ENCODE measurements around the gene TSPEAR.
"Not testable (repeated sequence)": the region's sequence is repeated elsewhere in the genome, so short reads cannot be mapped to it uniquely, and the experiment has no call there.

TSPEAR gene

GRCh38 chr21:44606495-44606894 lies 104.9 kb downstream of the TSPEAR start:
- DNase-seq (ENCODE audit: low read depth in 3 of 3), result no peak

- DNase-seq (ENCODE audit: low read depth in 3 of 3), result no peak
These were observed 107.5 kb downstream of the TSPEAR start for GRCh38 chr21:44603911-44604310.

- DNase-seq (ENCODE audit: low read depth in 3 of 3), result no peak
These were observed 108.1 kb downstream of the TSPEAR start for GRCh38 chr21:44603109-44603875.

DNA sequence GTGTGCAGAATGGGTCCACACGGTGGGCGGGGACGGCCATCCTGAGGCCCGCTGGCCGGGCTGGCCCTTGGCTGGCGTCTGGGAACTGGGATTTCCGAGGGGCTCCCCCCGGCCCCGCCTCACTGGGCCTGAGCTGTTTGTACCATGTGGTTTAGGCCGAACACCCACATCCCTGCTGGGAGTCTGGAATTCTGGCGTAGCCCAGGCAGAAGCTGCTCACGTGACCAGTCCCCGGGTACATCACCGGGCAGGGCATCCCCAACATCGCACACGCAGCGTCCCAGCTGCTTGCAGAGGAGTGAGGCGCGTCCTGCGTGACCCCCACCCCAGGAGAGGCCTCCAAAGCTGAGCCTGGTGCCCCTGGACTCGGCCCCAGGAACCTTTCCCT lies 108.9 kb downstream of the TSPEAR start:
- no peak for DNase-seq (ENCODE audit: low read depth in 3 of 3)

DNA sequence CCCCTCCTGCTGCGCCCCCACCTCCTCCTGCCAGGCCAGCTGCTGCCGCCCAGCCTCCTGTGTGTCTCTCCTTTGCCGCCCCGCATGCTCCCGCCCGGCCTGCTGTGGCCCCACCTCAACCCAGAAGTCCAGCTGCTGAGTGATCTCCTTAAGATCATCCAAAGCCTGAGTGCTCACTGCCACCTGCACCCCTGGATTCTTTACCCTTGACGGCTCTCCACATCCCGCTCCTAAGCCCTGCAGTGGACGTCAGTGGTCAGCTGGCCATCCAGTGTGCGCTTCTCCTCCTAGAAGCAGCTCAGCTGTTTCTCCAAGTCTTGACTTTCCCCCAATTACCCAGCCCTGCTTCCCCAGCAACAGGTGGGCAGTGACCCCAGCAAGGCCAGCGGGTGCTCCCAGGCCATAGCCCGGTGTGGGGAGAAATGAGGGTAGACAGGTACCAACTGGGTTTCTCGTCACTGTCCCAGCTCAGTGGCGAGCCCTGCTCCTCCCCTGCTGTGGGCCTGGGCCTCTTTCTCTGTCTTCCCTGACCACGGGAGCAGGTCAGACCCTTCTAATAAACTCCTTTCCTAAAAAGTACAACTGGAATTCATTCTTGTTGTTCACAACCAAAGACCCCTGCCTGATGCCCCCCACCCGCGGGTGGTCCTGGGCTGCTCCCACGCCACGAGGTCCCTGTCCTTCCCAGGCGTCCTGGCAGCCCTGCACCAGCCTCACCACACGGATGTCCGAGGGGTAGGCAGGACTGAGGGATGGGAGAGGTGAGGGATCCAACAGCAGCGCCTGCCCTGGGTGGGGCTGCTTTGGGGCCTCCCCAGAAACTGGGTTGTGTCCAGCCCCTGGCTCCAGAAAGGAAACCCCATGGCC lies 109.5 kb downstream of the TSPEAR start:
- no peak for DNase-seq (ENCODE audit: low read depth in 3 of 3)

GRCh38 chr21:44601091-44601490 lies 110.3 kb downstream of the TSPEAR start:
- not testable (repeated sequence) for DNase-seq (ENCODE audit: low read depth in 3 of 3)

DNA sequence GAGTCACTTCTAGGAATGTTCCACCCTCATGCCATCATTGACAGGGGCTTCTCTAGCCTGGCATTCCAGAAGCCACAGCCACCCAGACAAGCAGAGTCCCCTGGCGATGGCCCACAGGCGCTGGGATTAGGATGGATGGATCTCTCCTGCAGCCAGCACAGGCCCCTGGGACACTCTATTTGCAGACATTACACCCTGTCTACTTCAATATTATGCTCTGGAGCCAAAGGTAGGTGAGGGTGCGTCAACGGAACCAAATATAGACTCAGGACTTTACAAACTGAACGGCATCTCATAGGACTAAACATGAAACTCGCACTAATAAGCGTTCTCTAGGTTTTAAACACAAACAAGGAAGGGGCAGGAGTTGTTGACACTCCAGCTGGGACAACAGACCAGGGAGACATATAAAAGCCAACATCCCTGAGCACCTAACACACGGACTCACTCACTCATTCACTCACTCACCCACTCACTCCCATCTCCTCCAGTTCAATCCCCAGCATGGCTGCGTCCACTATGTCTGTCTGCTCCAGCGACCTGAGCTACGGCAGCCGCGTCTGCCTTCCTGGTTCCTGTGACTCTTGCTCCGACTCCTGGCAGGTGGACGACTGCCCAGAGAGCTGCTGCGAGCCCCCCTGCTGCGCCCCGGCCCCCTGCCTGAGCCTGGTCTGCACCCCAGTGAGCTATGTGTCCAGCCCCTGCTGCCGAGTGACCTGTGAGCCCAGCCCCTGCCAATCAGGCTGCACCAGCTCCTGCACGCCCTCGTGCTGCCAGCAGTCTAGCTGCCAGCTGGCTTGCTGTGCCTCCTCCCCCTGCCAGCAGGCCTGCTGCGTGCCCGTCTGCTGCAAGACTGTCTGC lies 111.0 kb downstream of the TSPEAR start, which contains the start of gene KRTAP10-7:
Gene KRTAP10-7, plus strand, starts transcription at position 480 of the 861 bp plus-strand sequence. Its CDS starts 25 bp downstream, at position 505.
- DNase-seq (ENCODE audit: low read depth in 3 of 3), result not testable (repeated sequence)

DNA sequence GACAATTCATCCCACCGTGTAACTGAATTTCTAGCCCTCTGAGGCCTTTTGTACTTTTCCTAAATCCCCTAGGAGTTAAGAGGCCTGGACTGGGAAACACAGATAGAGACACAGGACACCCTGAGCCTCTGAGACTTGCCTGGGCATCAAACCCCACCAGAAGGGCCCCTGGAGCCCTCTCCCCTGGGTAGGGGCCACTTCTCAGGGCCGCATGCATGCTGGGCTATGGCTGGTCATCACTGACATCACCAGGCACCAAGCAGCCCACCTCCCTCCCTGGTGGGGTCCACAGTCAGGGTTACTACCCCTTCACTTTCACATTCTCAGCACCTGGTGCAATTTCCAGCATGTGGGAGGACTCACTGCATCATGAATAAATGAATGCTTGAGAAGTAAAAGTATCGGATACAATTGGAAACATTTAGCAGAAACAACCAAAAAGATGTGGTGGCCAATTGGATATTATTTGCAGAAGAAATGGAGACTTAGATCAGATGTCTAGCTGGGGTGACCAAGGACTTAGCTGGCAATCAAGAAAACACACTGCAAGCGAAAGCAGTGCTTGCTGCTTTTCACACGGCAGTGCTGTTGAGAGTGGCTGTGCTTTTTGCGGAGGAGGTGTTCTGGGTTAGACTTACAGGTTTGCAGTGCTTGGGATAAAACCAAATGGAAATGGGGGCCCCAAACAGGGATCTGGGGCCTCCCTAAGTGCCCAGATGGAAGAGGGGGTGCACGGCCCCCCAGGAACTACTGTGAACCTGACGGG lies 111.9 kb downstream of the TSPEAR start:
- DNase-seq (ENCODE audit: low read depth in 3 of 3), result no peak

DNA sequence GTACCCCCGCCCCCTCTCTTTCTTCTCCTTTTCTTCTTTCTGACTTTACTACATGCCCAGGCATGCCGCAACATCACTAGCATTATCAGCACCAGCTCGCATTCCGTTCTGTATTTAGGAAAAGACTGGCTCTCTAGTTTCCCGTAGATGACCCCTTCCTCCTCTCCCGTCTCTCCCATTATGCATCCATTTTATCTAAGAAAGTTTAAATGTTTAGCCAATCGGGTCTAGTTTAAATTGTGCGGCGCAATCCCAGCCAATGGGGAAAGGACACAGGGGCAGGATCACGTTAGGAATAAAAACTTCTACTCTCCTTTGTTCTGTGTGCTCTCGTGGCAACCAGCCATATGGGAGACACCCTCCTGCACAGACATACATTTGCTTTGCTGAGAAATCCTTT lies 113.3 kb downstream of the TSPEAR start:
- no peak for DNase-seq (ENCODE audit: low read depth in 3 of 3)

- no peak for DNase-seq (ENCODE audit: low read depth in 3 of 3)
These were observed 115.2 kb downstream of the TSPEAR start for GRCh38 chr21:44596068-44596725.

GRCh38 chr21:44595524-44595923 lies 115.8 kb downstream of the TSPEAR start:
- DNase-seq (ENCODE audit: low read depth in 3 of 3), result no peak

DNA sequence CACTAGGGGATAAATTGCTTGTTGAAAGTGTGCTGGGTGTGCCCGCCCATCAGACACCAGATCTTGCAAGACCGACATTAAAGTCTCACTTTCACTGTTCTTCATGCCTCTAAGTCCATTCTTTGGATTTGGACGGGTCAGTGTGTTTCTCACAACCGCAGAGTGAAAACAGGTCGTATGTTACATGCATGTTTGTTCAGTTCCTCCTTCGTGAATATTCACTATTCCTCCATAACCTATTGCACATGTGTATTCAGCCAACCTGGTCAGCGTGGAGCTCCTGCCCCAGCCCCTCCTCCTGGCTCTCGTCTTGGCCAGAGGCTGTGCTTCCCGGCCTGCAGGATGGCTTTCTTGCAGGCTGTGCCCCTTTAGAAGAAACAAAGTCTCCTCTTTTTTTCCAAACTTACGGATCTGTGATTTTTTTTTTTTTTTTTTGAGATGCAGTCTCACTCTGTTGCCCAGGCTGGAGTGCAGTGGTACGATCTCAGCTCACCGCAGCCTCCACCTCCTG lies 116.9 kb downstream of the TSPEAR start:
- no peak for DNase-seq (ENCODE audit: low read depth in 3 of 3)

GRCh38 chr21:44593598-44594405 lies 117.6 kb downstream of the TSPEAR start:
- no peak for DNase-seq (ENCODE audit: low read depth in 3 of 3)

- DNase-seq (ENCODE audit: low read depth in 3 of 3), result no peak
These were observed 118.7 kb downstream of the TSPEAR start, which contains the start of gene KRTAP10-6 for GRCh38 chr21:44592446-44593311. KRTAP10-6 (minus strand) TSS chr21:44592505; CDS start chr21:44592484, 21 bp downstream.

- DNase-seq (ENCODE audit: low read depth in 3 of 3), result not testable (repeated sequence)
These were observed 119.6 kb downstream of the TSPEAR start for GRCh38 chr21:44591801-44592130.

GRCh38 chr21:44590897-44591800 lies 120.2 kb downstream of the TSPEAR start:
- not testable (repeated sequence) for DNase-seq (ENCODE audit: low read depth in 3 of 3)

DNA sequence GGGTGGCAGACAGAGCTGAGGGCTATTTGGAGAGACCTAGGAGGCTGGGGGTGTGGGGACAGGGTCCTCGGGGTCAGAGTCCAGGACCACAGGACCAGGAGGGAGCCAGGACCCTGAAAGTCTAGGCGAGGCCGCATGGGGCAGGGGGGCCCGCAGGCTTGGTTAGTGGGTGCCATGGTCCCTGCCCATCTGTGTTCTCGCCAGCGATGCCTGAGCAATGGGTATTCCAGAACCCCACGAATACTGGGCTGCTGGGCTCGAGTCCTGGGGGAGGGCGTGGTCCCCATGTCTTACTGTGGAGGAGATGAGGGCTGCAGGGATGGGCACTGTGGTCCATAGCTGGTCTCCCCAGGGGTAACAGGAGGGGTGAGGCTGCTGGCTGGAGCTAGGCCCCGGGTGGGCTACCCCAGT lies 121.1 kb downstream of the TSPEAR start:
- no peak for DNase-seq (ENCODE audit: low read depth in 3 of 3)
